GM13977 (cell line): Measurements from ENCODE around the gene FXYD5.
"Not testable (repeated sequence)": the region's sequence is repeated elsewhere in the genome, so short reads cannot be mapped to it uniquely, and the experiment has no call there.

Experiments
- DNase-seq: peaks from one replicate; pipeline ENCODE4 v3.0.0; 2012; ENCODE audit warnings: low spot score
- CTCF ChIP-seq: IDR thresholded peaks from 2 replicates; pipeline ENCODE4 v1.5.1; 2012; ENCODE audit warnings: mild to moderate bottlenecking, control low read depth; ENCODE audit not compliant: insufficient read depth; ENCODE audit errors: extremely low read depth, missing control alignments
- in situ Hi-C: fragments of 300-500 bp; cut with MboI; formaldehyde crosslinking; loops from one replicate; pipeline ENCODE4 v1.12.0; 2022; ENCODE audit warnings: low sequenced_read_pairs, low pct_unique_long_range_greater_than_20kb, mixed read lengths, inconsistent platforms; ENCODE audit not compliant: unreplicated experiment

The FXYD5 gene

GRCh38 chr19:35149463-35149862 lies 5.1 kb upstream of the FXYD5 start:
- no peak for DNase-seq
- TF ChIP-seq CTCF, result no peak
- in situ Hi-C loops, result no loop called here

GRCh38 chr19:35150445-35150844 lies 4.1 kb upstream of the FXYD5 start:
- in situ Hi-C loops, result no loop called here
- DNase-seq, result no peak
- TF ChIP-seq CTCF, result no peak

GRCh38 chr19:35151273-35152065 lies 3.1 kb upstream of the FXYD5 start:
- in situ Hi-C loops, result no loop called here
- no peak for TF ChIP-seq CTCF
- DNase-seq, result no peak

GRCh38 chr19:35153129-35153522 lies 1.4 kb upstream of the FXYD5 start:
- in situ Hi-C loops, DNase-seq: not testable (repeated sequence)

- in situ Hi-C loops, result no loop called here
- DNase-seq, result peak; percentile 79
- peak; percentile 63 for TF ChIP-seq CTCF
Measured at GRCh38 chr19:35153701-35154524, 622 bp upstream of the FXYD5 start.

- no peak for DNase-seq
- TF ChIP-seq CTCF, result no peak
- in situ Hi-C loops, result no loop called here
Measured at GRCh38 chr19:35155441-35155840, 906 bp downstream of the FXYD5 start.
